Cerebellar cortex (tissue), 1 donor: ENCODE measurements around the gene GNRH2.
"Not testable (repeated sequence)": the region's sequence is repeated elsewhere in the genome, so short reads cannot be mapped to it uniquely, and the experiment has no call there.

Experiments used
- DNase-seq: peaks from one replicate; pipeline ENCODE4 v3.0.0-alpha.2; 2015; ENCODE audit warnings: low spot score

The GNRH2 gene

GRCh38 chr20:3073251-3073643, 29.8 kb downstream of the GNRH2 start:
- not testable (repeated sequence) for DNase-seq

GRCh38 chr20:3074812-3075211, 31.4 kb downstream of the GNRH2 start:
- DNase-seq: no peak

GRCh38 chr20:3075315-3075714, 31.9 kb downstream of the GNRH2 start:
- DNase-seq: not testable (repeated sequence)

- DNase-seq: no peak
These were observed 34.3 kb downstream of the GNRH2 start for GRCh38 chr20:3077618-3078134.

- peak; percentile 16 for DNase-seq
These were observed 37.5 kb downstream of the GNRH2 start for GRCh38 chr20:3080939-3081388.

GRCh38 chr20:3081641-3082040, 38.2 kb downstream of the GNRH2 start:
- DNase-seq: no peak

- no peak for DNase-seq
These were observed 39.0 kb downstream of the GNRH2 start for GRCh38 chr20:3082306-3082951.

- no peak for DNase-seq
These were observed 39.8 kb downstream of the GNRH2 start for GRCh38 chr20:3082955-3083952.

GRCh38 chr20:3084283-3084985, 41.0 kb downstream of the GNRH2 start, which contains the start of gene AVP:
AVP (minus strand) TSS chr20:3084724; CDS start chr20:3084674, 50 bp downstream.
- no peak for DNase-seq

GRCh38 chr20:3084986-3085360, 41.6 kb downstream of the GNRH2 start:
- DNase-seq: no peak

- DNase-seq: no peak
These were observed 42.2 kb downstream of the GNRH2 start for GRCh38 chr20:3085571-3086072.

- no peak for DNase-seq
These were observed 44.6 kb downstream of the GNRH2 start for GRCh38 chr20:3088031-3088430.

- no peak for DNase-seq
These were observed 47.1 kb downstream of the GNRH2 start for GRCh38 chr20:3090565-3090964.

GRCh38 chr20:3092611-3093379, 49.4 kb downstream of the GNRH2 start:
- DNase-seq: no peak

GRCh38 chr20:3093861-3094361, 50.5 kb downstream of the GNRH2 start:
- DNase-seq: no peak

GRCh38 chr20:3094848-3095629, 51.6 kb downstream of the GNRH2 start:
- no peak for DNase-seq
